K562 (cell line): ENCODE results near the gene ITGA11. TPM values are rescaled to one million over a fixed set of nuclear protein-coding genes. Genes with fewer than 3 reads are reported as not detected.

ENCODE experiments used
- ATAC-seq: fragments of 200-7000 bp; cut with Tn5 transposase; 3 replicates; pipeline ENCODE4 v1.9.1; 2020; ENCODE audit warnings: moderate library complexity
- BruUV-seq: library from RNA; stranded (reverse); fragments of 400-500 nt; replicated peaks from 2 replicates; lab custom pipeline; 2021; lab: Mats Ljungman, UMichigan
- CTCF ChIA-PET: fragments of 300-600 bp; formaldehyde crosslinking; extraction: SDS; loops from one replicate; lab custom pipeline; 2021; ENCODE audit warnings: low intra/inter-chr PET ratio; lab: Yijun Ruan, JAX
- POLR2A ChIA-PET: fragments of 300-600, 350-650 bp; sonication (Branson Sonifier 250); formaldehyde crosslinking; extraction: SDS; loops from one replicate; lab custom pipeline; 2021; ENCODE audit warnings: antibody characterized with exemption, inconsistent platforms; lab: Yijun Ruan, JAX
- DNase-seq, 4 experiments: peaks; one replicate each; pipeline versions ENCODE4 v3.0.0 to v3.0.0-alpha.2; 2011 to 2018; ENCODE audit warnings: low spot score in 3 of 4, mixed read lengths in 3 of 4; ENCODE audit errors: extremely low read depth in 1 of 4
- FAIRE-seq: peaks from 2 replicates; lab custom pipeline; 2011; peaks lifted over from hg19 to GRCh38; lab: Jason Lieb, UNC
- H2AFZ ChIP-seq: 2 replicates; pipeline ENCODE4 v1.6.0; 2011; ENCODE audit warnings: low read depth, low read length, control low read depth, inconsistent platforms
- H3K27ac ChIP-seq: fragments of 200-600 bp; 3 replicates; pipeline ENCODE4 v1.8.0; 2011; ENCODE audit warnings: low read depth, mild to moderate bottlenecking, control low read depth, inconsistent platforms, low read length, moderate library complexity, mixed read lengths; ENCODE audit errors: extremely low read depth
- H3K27me3 ChIP-seq, 2 experiments: fragments of 300-600 bp in 1 of 2; 2 replicates in 1 of 2; 3 replicates in 1 of 2; pipeline versions ENCODE4 v1.6.0 to v1.8.0; 2011; ENCODE audit warnings: inconsistent platforms in 2 of 2, low read length in 2 of 2, mild to moderate bottlenecking in 1 of 2, mixed read lengths in 1 of 2, moderate library complexity in 1 of 2; ENCODE audit not compliant: control insufficient read depth in 2 of 2, insufficient read depth in 2 of 2
- H3K36me3 ChIP-seq: fragments of 300-600 bp; 3 replicates; pipeline ENCODE4 v1.8.0; 2011; ENCODE audit warnings: mild to moderate bottlenecking, low read length, inconsistent platforms; ENCODE audit not compliant: control insufficient read depth, insufficient read depth
- H3K4me1 ChIP-seq, 2 experiments: fragments of 200-600 bp in 1 of 2; replicated peaks in 1 of 2; 2 replicates in 1 of 2; 3 replicates in 1 of 2; pipeline versions ENCODE4 v1.5.1 to v1.8.0; 2011; ENCODE audit warnings: inconsistent platforms in 2 of 2, low read length in 2 of 2, mild to moderate bottlenecking in 1 of 2, mixed read lengths in 1 of 2, moderate library complexity in 1 of 2; ENCODE audit not compliant: control insufficient read depth in 2 of 2, insufficient read depth in 2 of 2
- H3K4me2 ChIP-seq: 2 replicates; pipeline ENCODE4 v1.6.1; 2011; ENCODE audit warnings: low read length, control low read depth, inconsistent platforms, mixed read lengths; ENCODE audit not compliant: insufficient read depth
- H3K4me3 ChIP-seq: fragments of 200-600 bp; sonication (generic), shearing (Covaris generic); 2 replicates; pipeline ENCODE4 v1.5.1; 2016; ENCODE audit warnings: control low read depth, inconsistent platforms
- H3K79me2 ChIP-seq: fragments of 200-600 bp; 3 replicates; pipeline ENCODE4 v1.8.0; 2011; ENCODE audit warnings: low read length, inconsistent platforms; ENCODE audit not compliant: control insufficient read depth, insufficient read depth
- H3K9ac ChIP-seq, 2 experiments: 2 replicates each; pipeline versions ENCODE4 v1.6.0 to v1.6.1; 2011; ENCODE audit warnings: low read depth in 2 of 2, low read length in 2 of 2, control low read depth in 1 of 2, inconsistent platforms in 1 of 2, mild to moderate bottlenecking in 1 of 2, mixed read lengths in 1 of 2; ENCODE audit not compliant: insufficient read depth in 1 of 2
- H3K9me1 ChIP-seq: one replicate; pipeline ENCODE4 v1.6.0; 2011; ENCODE audit warnings: inconsistent platforms, mild to moderate bottlenecking, low read length, moderate library complexity; ENCODE audit not compliant: control insufficient read depth, insufficient read depth
- H3K9me3 ChIP-seq: replicated peaks from 2 replicates; pipeline ENCODE4 v1.5.1; 2011; ENCODE audit warnings: low read depth, low read length, inconsistent platforms; ENCODE audit not compliant: control insufficient read depth, insufficient read depth
- H4K20me1 ChIP-seq: replicated peaks from 2 replicates; pipeline ENCODE4 v1.6.1; 2011; ENCODE audit warnings: low read length, inconsistent platforms, mixed read lengths; ENCODE audit not compliant: control insufficient read depth, insufficient read depth
- CREB3L1 ChIP-seq: fragments of 450-650 bp; IDR thresholded peaks from 2 replicates; pipeline ENCODE4 v1.6.1; 2014; ENCODE audit warnings: low read depth, mild to moderate bottlenecking, moderate library complexity, borderline replicate concordance
- KAT7 ChIP-seq: sonication (generic); formaldehyde crosslinking; IDR thresholded peaks from 2 replicates; pipeline ENCODE4 v1.8.0; 2022; ENCODE audit warnings: missing genetic modification reagents, mild to moderate bottlenecking, borderline replicate concordance
- ZFP36 ChIP-seq: fragments of 150-350 bp; IDR thresholded peaks from 2 replicates; pipeline ENCODE4 v1.6.1; 2018; ENCODE audit warnings: low read length, low read depth; ENCODE audit not compliant: partially characterized antibody
- WGBS: fragments of 100-300 bp; shearing (Covaris generic); methylation state at CpG from one replicate; pipeline ENCODE4 v1.1.6; 2016; ENCODE audit warnings: low coverage, mixed read lengths; ENCODE audit not compliant: insufficient coverage; ENCODE audit errors: missing lambda C conversion rate; 5-methylcytosine and 5-hydroxymethylcytosine counted together
- in situ Hi-C: fragments of 300-500 bp; cut with MboI; formaldehyde crosslinking; loops from 4 replicates; pipeline ENCODE4 v1.15.0; 2018; ENCODE audit warnings: inconsistent platforms, mixed read lengths
- intact Hi-C: fragments of 100-400 bp; cut with micrococcal nuclease; formaldehyde crosslinking; loops from 2 replicates; pipeline ENCODE4 v1.14.2; 2022
- polyA plus RNA-seq, 8 experiments: library from polyadenylated mRNA; depleted of rRNA in 4 of 8; stranded (reverse) in 5 of 8; unstranded in 3 of 8; fragments of >200 nt; fragmentation: Nextera tagmentation in 2 of 8; fragmentation: Illumina TruSeq in 1 of 8; extraction: Ambion mirVana in 2 of 8; extraction: Trizol in 1 of 8; gene quantifications; 2 replicates each; pipeline versions ENCODE4 v1.2.1 to v1.2.3, GENCODE V29; 2011 to 2014; ENCODE audit warnings: inconsistent platforms in 1 of 8, missing spikeins in 1 of 8
- total RNA-seq, 7 experiments: library from RNA; depleted of rRNA in 6 of 7; stranded (reverse); fragments of >200 nt in 6 of 7; fragmentation: Illumina TruSeq in 2 of 7; extraction: Trizol in 2 of 7; gene quantifications; 2 replicates each; pipeline versions ENCODE4 v1.2.1 to v1.2.3, GENCODE V29; 2011 to 2021; ENCODE audit warnings: low replicate concordance in 1 of 7

Gene ITGA11
- total and polyA plus RNA-seq, 9 of the 15 experiments (the other 6 are each of a cell fraction or from before 2014, with no cell fraction given), result 0.01 TPM; not detected in 8

GRCh38 chr15:68429691-68430470, 2.1 kb downstream of the ITGA11 start:
- TF ChIP-seq CREB3L1 (no peak), ZFP36 (peak; percentile 88), KAT7 (CRISPR knock-in tag) (no peak)
- TF ChIP-seq, all 486 proteins: peak for 1
- in situ Hi-C loops, result no loop called here
- CTCF ChIA-PET, result no interaction called here
- no peaks in the 10 kb centered on the region for H3K79me2 ChIP-seq
- BruUV-seq, result no TSS peak
- FAIRE-seq (no peak), DNase-seq (no peak), ATAC-seq (no peak)
- H3K36me3 ChIP-seq, result no peaks in the 10 kb centered on the region
- no peak overlapping the region for H3K9ac ChIP-seq
- POLR2A ChIA-PET, result no interaction called here
- H3K27ac ChIP-seq, result no peak overlapping the region
- WGBS, result 0% methylated on average over 5 of the region's 5 CpGs
- H3K4me1 ChIP-seq, result peaks cover 0 to 15% of the 10 kb centered on the region in 2 experiments; a peak in 2 of 5 replicates
- no peak overlapping the region for H3K4me2 ChIP-seq
- H2AFZ ChIP-seq, result no peak overlapping the region
- H3K9me1 ChIP-seq, result no peaks in the 10 kb centered on the region
- no peak overlapping the region for H3K4me3 ChIP-seq
- intact Hi-C loops, result no loop called here
- no peaks in the 10 kb centered on the region for H3K9me3 ChIP-seq
- H4K20me1 ChIP-seq, result no peaks in the 10 kb centered on the region
- peaks cover 24 to 47% of the 10 kb centered on the region in 2 experiments; a peak in 4 of 5 replicates for H3K27me3 ChIP-seq
